HepG2 (cell line): ENCODE results near the gene SERPINB1. TPM values are rescaled to one million over a fixed set of nuclear protein-coding genes. Genes with fewer than 3 reads are reported as not detected.

Source experiments
- BRCA1 ChIP-seq: sonication (generic); formaldehyde crosslinking; IDR thresholded peaks from 2 replicates; pipeline ENCODE4 v1.4.0; 2020; ENCODE audit warnings: missing genetic modification reagents
- GTF3A ChIP-seq: sonication (generic); formaldehyde crosslinking; conservative IDR thresholded peaks from 2 replicates; pipeline ENCODE4 v1.4.0; 2020; ENCODE audit warnings: mild to moderate bottlenecking, missing genetic modification reagents
- NCOA5 ChIP-seq: sonication (generic); formaldehyde crosslinking; IDR thresholded peaks from 2 replicates; pipeline ENCODE4 v1.4.0; 2020; ENCODE audit warnings: missing genetic modification reagents
- NFE2L1 ChIP-seq: sonication (generic); formaldehyde crosslinking; IDR thresholded peaks from 2 replicates; pipeline ENCODE4 v1.4.0; 2020; ENCODE audit warnings: missing genetic modification reagents, mild to moderate bottlenecking, borderline replicate concordance
- PRMT3 ChIP-seq: sonication (generic); formaldehyde crosslinking; IDR thresholded peaks from 2 replicates; pipeline ENCODE4 v1.8.1; 2022; ENCODE audit warnings: low read depth, mild to moderate bottlenecking, moderate library complexity, missing genetic modification reagents, borderline replicate concordance
- RFX3 ChIP-seq: IDR thresholded peaks from 2 replicates; pipeline ENCODE4 v1.6.1; 2016; ENCODE audit warnings: missing biosample characterization, missing genetic modification reagents
- SMARCE1 ChIP-seq: fragments of 450-650 bp; IDR thresholded peaks from 2 replicates; pipeline ENCODE4 v1.6.1; 2017; ENCODE audit warnings: borderline replicate concordance
- SNAI1 ChIP-seq: sonication (generic); formaldehyde crosslinking; IDR thresholded peaks from 2 replicates; pipeline ENCODE4 v1.5.0; 2020; ENCODE audit warnings: mild to moderate bottlenecking, missing genetic modification reagents, borderline replicate concordance
- SRY ChIP-seq: sonication (generic); formaldehyde crosslinking; IDR thresholded peaks from 2 replicates; pipeline ENCODE4 v1.8.0; 2022; ENCODE audit warnings: mild to moderate bottlenecking, missing genetic modification reagents
- ZBTB1 ChIP-seq: sonication (generic); formaldehyde crosslinking; IDR thresholded peaks from 2 replicates; pipeline ENCODE4 v1.4.0; 2020; ENCODE audit warnings: missing genetic modification reagents, borderline replicate concordance
- ZKSCAN5 ChIP-seq: sonication (generic); formaldehyde crosslinking; IDR thresholded peaks from 2 replicates; pipeline ENCODE4 v1.5.1; 2020; ENCODE audit warnings: mild to moderate bottlenecking, missing genetic modification reagents
- polyA plus RNA-seq, 8 experiments: library from polyadenylated mRNA; depleted of rRNA in 3 of 8; stranded (reverse) in 7 of 8; unstranded in 1 of 8; fragments of >200 nt; fragmentation: Illumina TruSeq in 4 of 8; extraction: Trizol in 4 of 8; gene quantifications; 2 replicates each; pipeline versions ENCODE4 v1.2.1 to v1.2.3, GENCODE V29; 2011 to 2016; ENCODE audit warnings: low read depth in 4 of 8, missing spikeins in 1 of 8, mixed read lengths in 1 of 8; ENCODE audit not compliant: insufficient read depth in 1 of 8
- total RNA-seq, 5 experiments: library from RNA; depleted of rRNA; stranded (reverse); fragments of >200 nt; fragmentation: Illumina TruSeq; extraction: Trizol; gene quantifications; 2 replicates each; pipeline ENCODE4 v1.2.3, GENCODE V29; 2016; ENCODE audit warnings: low read depth in 1 of 5
- TF ChIP-seq, protein P1 (sequence below): IDR thresholded peaks from 2 replicates; pipeline ENCODE4 v1.6.1; 2018; ENCODE audit warnings: missing genetic modification reagents, mild to moderate bottlenecking, missing compliant biosample characterization
- TF ChIP-seq, protein P2 (sequence below): sonication (generic); formaldehyde crosslinking; IDR thresholded peaks from 2 replicates; pipeline ENCODE4 v1.8.0; 2023; ENCODE audit warnings: mild to moderate bottlenecking, missing genetic modification reagents
- TF ChIP-seq, protein P3 (sequence below): sonication (generic); formaldehyde crosslinking; IDR thresholded peaks from 2 replicates; pipeline ENCODE4 v1.8.1; 2023; ENCODE audit warnings: mild to moderate bottlenecking, missing genetic modification reagents
- TF ChIP-seq, protein P4 (sequence below), 2 experiments: fragments of 450-650 bp in 1 of 2; sonication (generic) in 1 of 2; formaldehyde crosslinking in 1 of 2; IDR thresholded peaks; 2 replicates each; pipeline versions ENCODE4 v1.6.1 to v1.8.0; 2016 to 2022; ENCODE audit warnings: antibody characterized with exemption in 1 of 2, mild to moderate bottlenecking in 1 of 2, missing genetic modification reagents in 1 of 2
- TF ChIP-seq, protein P5 (sequence below): sonication (generic); formaldehyde crosslinking; IDR thresholded peaks from 2 replicates; pipeline ENCODE4 v1.8.1; 2023; ENCODE audit warnings: missing genetic modification reagents, mild to moderate bottlenecking, borderline replicate concordance

The SERPINB1 gene
- total and polyA plus RNA-seq, 2 of the 13 experiments (the other 11 are each of a cell fraction or from before 2014, with no cell fraction given), result 41.4 to 60.5 TPM

DNA sequence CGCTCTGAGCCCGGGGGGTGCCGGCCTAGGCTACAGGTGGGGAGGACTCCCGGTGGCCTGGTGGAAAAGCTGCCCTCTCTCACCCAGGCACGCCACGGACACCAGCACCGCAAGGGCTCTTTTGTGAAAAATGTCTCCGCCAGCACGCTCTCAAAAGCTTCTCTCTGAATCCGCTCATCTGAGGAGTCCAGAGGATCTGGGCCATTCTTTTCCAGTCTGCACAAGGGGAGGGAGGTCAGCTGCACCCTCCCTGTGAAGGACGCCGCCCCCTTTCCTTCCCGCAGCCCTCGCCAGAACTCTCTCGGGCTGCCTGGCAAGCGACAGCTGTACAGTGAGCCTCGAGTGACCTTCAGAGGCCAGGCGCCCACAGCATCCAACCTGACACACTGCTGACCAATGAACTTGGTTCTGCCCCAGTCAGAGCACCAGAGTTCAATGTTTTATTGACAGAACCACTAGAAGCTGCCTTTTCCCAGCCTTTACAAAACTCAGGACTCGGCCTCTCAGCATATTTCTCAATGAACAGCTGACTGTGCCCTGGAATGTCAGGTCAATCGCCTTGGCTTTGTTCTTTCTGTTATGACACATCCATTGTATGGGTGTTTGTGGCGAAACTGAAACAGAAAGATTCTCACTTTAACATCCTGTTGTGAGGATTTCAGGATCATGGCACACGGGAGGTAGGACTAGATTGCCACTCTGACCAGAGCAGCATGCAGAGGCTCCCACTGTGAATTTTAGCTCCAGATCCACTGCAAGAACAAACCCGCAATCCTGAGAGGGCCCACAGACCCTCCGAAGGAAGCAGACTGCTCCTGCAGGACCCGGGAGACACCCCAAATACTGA, 34.8 kb upstream of the SERPINB1 start (continued):
- TF ChIP-seq, protein P1, sequence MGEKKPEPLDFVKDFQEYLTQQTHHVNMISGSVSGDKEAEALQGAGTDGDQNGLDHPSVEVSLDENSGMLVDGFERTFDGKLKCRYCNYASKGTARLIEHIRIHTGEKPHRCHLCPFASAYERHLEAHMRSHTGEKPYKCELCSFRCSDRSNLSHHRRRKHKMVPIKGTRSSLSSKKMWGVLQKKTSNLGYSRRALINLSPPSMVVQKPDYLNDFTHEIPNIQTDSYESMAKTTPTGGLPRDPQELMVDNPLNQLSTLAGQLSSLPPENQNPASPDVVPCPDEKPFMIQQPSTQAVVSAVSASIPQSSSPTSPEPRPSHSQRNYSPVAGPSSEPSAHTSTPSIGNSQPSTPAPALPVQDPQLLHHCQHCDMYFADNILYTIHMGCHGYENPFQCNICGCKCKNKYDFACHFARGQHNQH (CRISPR knock-in tag), result peak; percentile 100
- no peak for TF ChIP-seq GTF3A
- TF ChIP-seq RFX3, result no peak
- TF ChIP-seq, protein P2, sequence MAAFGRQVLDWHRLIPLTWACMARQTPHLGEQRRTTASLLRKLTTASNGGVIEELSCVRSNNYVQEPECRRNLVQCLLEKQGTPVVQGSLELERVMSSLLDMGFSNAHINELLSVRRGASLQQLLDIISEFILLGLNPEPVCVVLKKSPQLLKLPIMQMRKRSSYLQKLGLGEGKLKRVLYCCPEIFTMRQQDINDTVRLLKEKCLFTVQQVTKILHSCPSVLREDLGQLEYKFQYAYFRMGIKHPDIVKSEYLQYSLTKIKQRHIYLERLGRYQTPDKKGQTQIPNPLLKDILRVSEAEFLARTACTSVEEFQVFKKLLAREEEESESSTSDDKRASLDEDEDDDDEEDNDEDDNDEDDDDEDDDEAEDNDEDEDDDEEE (CRISPR knock-in tag), result peak; percentile 64; the same call in 1 of the 2 replicates
- TF ChIP-seq SMARCE1, result no peak
- TF ChIP-seq, protein P3, sequence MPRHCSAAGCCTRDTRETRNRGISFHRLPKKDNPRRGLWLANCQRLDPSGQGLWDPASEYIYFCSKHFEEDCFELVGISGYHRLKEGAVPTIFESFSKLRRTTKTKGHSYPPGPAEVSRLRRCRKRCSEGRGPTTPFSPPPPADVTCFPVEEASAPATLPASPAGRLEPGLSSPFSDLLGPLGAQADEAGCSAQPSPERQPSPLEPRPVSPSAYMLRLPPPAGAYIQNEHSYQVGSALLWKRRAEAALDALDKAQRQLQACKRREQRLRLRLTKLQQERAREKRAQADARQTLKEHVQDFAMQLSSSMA (CRISPR knock-in tag), result peak; percentile 90
- no peak for TF ChIP-seq PRMT3
- TF ChIP-seq SNAI1 (CRISPR knock-in tag), result peak; percentile 95
- TF ChIP-seq ZKSCAN5 (CRISPR knock-in tag), result 0 out of 2 replicates have a peak, but pooled peaks have one; percentile 37
- TF ChIP-seq BRCA1, result peak; percentile 76; the same call in 1 of the 2 replicates
- TF ChIP-seq NCOA5 (CRISPR knock-in tag), result peak; percentile 92; the same call in 1 of the 2 replicates
- TF ChIP-seq, protein P4, sequence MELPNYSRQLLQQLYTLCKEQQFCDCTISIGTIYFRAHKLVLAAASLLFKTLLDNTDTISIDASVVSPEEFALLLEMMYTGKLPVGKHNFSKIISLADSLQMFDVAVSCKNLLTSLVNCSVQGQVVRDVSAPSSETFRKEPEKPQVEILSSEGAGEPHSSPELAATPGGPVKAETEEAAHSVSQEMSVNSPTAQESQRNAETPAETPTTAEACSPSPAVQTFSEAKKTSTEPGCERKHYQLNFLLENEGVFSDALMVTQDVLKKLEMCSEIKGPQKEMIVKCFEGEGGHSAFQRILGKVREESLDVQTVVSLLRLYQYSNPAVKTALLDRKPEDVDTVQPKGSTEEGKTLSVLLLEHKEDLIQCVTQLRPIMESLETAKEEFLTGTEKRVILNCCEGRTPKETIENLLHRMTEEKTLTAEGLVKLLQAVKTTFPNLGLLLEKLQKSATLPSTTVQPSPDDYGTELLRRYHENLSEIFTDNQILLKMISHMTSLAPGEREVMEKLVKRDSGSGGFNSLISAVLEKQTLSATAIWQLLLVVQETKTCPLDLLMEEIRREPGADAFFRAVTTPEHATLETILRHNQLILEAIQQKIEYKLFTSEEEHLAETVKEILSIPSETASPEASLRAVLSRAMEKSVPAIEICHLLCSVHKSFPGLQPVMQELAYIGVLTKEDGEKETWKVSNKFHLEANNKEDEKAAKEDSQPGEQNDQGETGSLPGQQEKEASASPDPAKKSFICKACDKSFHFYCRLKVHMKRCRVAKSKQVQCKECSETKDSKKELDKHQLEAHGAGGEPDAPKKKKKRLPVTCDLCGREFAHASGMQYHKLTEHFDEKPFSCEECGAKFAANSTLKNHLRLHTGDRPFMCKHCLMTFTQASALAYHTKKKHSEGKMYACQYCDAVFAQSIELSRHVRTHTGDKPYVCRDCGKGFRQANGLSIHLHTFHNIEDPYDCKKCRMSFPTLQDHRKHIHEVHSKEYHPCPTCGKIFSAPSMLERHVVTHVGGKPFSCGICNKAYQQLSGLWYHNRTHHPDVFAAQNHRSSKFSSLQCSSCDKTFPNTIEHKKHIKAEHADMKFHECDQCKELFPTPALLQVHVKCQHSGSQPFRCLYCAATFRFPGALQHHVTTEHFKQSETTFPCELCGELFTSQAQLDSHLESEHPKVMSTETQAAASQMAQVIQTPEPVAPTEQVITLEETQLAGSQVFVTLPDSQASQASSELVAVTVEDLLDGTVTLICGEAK (IDR thresholded peaks at IDR 0.05), result no peak
- TF ChIP-seq, protein P4 (CRISPR knock-in tag; IDR thresholded peaks at IDR 0.05), result peak; percentile 90
- TF ChIP-seq ZBTB1 (CRISPR knock-in tag), result no peak; the same call in 1 of the 2 replicates
- TF ChIP-seq, protein P5, sequence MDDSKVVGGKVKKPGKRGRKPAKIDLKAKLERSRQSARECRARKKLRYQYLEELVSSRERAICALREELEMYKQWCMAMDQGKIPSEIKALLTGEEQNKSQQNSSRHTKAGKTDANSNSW, result 0 out of 2 replicates have a peak, but pooled peaks have one; percentile 45
- TF ChIP-seq NFE2L1 (CRISPR knock-in tag), result no peak
- TF ChIP-seq SRY (CRISPR knock-in tag), result no peak; the same call in 1 of the 2 replicates
